GM12875 (cell line): ENCODE measurements around the gene FOXR1.

Source experiments
- H3K4me3 ChIP-seq: one replicate; pipeline ENCODE4 v1.5.1; 2011; ENCODE audit warnings: low read depth, low read length, control low read depth
- CTCF ChIP-seq: IDR thresholded peaks from 2 replicates; pipeline ENCODE4 v1.5.1; 2011; ENCODE audit warnings: low read depth, mild to moderate bottlenecking, control low read depth, inconsistent platforms, low read length, moderate library complexity, borderline replicate concordance; ENCODE audit not compliant: insufficient read depth

Gene FOXR1

GRCh38 chr11:119000906-119001305, 29.3 kb downstream of the FOXR1 start:
- TF ChIP-seq CTCF = no peak
- H3K4me3 ChIP-seq = no peak overlapping the region

GRCh38 chr11:119006656-119007055, 35.1 kb downstream of the FOXR1 start:
- TF ChIP-seq CTCF = no peak
- H3K4me3 ChIP-seq = no peak overlapping the region

GRCh38 chr11:119011476-119012053, 40.0 kb downstream of the FOXR1 start:
- no peak overlapping the region for H3K4me3 ChIP-seq
- no peak for TF ChIP-seq CTCF

- no peak for TF ChIP-seq CTCF
- H3K4me3 ChIP-seq = no peak overlapping the region
Observed at GRCh38 chr11:119012629-119013170, 41.1 kb downstream of the FOXR1 start.

GRCh38 chr11:119014209-119014924, 42.8 kb downstream of the FOXR1 start:
- no peak overlapping the region for H3K4me3 ChIP-seq
- no peak for TF ChIP-seq CTCF

GRCh38 chr11:119015054-119015611, 43.6 kb downstream of the FOXR1 start:
- TF ChIP-seq CTCF = no peak
- no peak overlapping the region for H3K4me3 ChIP-seq
